ENCODE data around the gene SLC4A1.
"Not testable (repeated sequence)": the region's sequence is repeated elsewhere in the genome, so short reads cannot be mapped to it uniquely, and the experiment has no call there.

SLC4A1 gene

GRCh38 chr17:44255915-44256314, 12.0 kb downstream of the SLC4A1 start:
- no peak for DNase-seq

GRCh38 chr17:44254361-44255095, 13.4 kb downstream of the SLC4A1 start:
- DNase-seq = no peak

- no peak for DNase-seq
Observed at GRCh38 chr17:44253006-44253405, 14.9 kb downstream of the SLC4A1 start.

- DNase-seq = no peak
Observed at GRCh38 chr17:44251062-44251461, 16.9 kb downstream of the SLC4A1 start.

GRCh38 chr17:44249501-44250246, 18.3 kb downstream of the SLC4A1 start:
- DNase-seq = no peak

GRCh38 chr17:44247876-44248736, 19.8 kb downstream of the SLC4A1 start:
- DNase-seq = no peak

GRCh38 chr17:44247440-44247841, 20.5 kb downstream of the SLC4A1 start:
- no peak for DNase-seq

- DNase-seq = no peak
Observed at GRCh38 chr17:44241106-44241624, 26.8 kb downstream of the SLC4A1 start.

GRCh38 chr17:44237886-44238285, 30.0 kb downstream of the SLC4A1 start:
- not testable (repeated sequence) for DNase-seq

GRCh38 chr17:44236444-44236991, 31.4 kb downstream of the SLC4A1 start:
- no peak for DNase-seq

- no peak for DNase-seq
Observed at GRCh38 chr17:44235583-44235936, 32.4 kb downstream of the SLC4A1 start.

GRCh38 chr17:44233582-44233981, 34.4 kb downstream of the SLC4A1 start:
- no peak for DNase-seq

- no peak for DNase-seq
Observed at GRCh38 chr17:44232061-44232460, 35.9 kb downstream of the SLC4A1 start.

GRCh38 chr17:44230140-44230539, 37.8 kb downstream of the SLC4A1 start:
- DNase-seq = no peak

- DNase-seq = no peak
Observed at GRCh38 chr17:44229090-44229489, 38.8 kb downstream of the SLC4A1 start.

- DNase-seq = no peak
Observed at GRCh38 chr17:44223541-44224071, 44.3 kb downstream of the SLC4A1 start.

- peak; percentile 51 for DNase-seq
Observed at GRCh38 chr17:44222112-44222869, 45.6 kb downstream of the SLC4A1 start.

- DNase-seq = no peak
Observed at GRCh38 chr17:44221862-44222111, 46.1 kb downstream of the SLC4A1 start.

- DNase-seq = peak; percentile 30
Observed at GRCh38 chr17:44221084-44221861, 46.7 kb downstream of the SLC4A1 start.

- no peak for DNase-seq
Observed at GRCh38 chr17:44220213-44221083, 47.5 kb downstream of the SLC4A1 start.

Measured in SHP77 treated with DMSO at 0.1 percent for 48 hours (cell line).